Heart right ventricle (tissue), 16 donors: ENCODE data around the gene SLC17A9. TPM values are rescaled to one million over a fixed set of nuclear protein-coding genes. Genes with fewer than 3 reads are reported as not detected.

Experiments used
- ATAC-seq, 8 donors: fragments of 200-7000 bp; cut with Tn5 transposase; one replicate each; pipeline ENCODE4 v1.9.1; 2020; ENCODE audit warnings: mild to moderate bottlenecking in 8 of 8, moderate library complexity in 8 of 8, moderate number of reproducible peaks in 1 of 8
- DNase-seq, 2 donors: peaks; one replicate each; pipeline ENCODE4 v3.0.0-alpha.2; 2020
- H3K27ac ChIP-seq, 10 donors: fragments of 200-600 bp; sonication (generic) in 2 of 10; one replicate each; pipeline versions ENCODE4 v1.5.0 to v1.8.0; 2020 to 2022; ENCODE audit warnings: mild to moderate bottlenecking in 3 of 10
- H3K27me3 ChIP-seq, 7 donors: fragments of 200-600 bp; one replicate each; pipeline ENCODE4 v1.8.0; 2021 to 2022; ENCODE audit warnings: mild to moderate bottlenecking in 2 of 7
- H3K36me3 ChIP-seq, 9 donors: fragments of 200-600 bp; sonication (generic) in 1 of 9; one replicate each; pipeline versions ENCODE4 v1.5.0 to v1.8.0; 2020 to 2022; ENCODE audit warnings: mild to moderate bottlenecking in 2 of 9
- H3K4me1 ChIP-seq, 9 donors: fragments of 200-600 bp; sonication (generic) in 1 of 9; one replicate each; pipeline versions ENCODE4 v1.5.0 to v1.8.0; 2020 to 2022; ENCODE audit warnings: mild to moderate bottlenecking in 4 of 9
- H3K4me3 ChIP-seq, 10 donors: fragments of 200-600 bp; sonication (generic) in 2 of 10; one replicate each; pipeline versions ENCODE4 v1.5.0 to v1.8.0; 2020 to 2022; ENCODE audit warnings: mild to moderate bottlenecking in 7 of 10, moderate library complexity in 2 of 10
- H3K9me3 ChIP-seq, 11 donors: fragments of 200-600 bp in 10 of 11; sonication (generic) in 2 of 11; one replicate each; pipeline versions ENCODE4 v1.5.0 to v1.8.0; 2013 to 2022; ENCODE audit warnings: mild to moderate bottlenecking in 2 of 11, control low read depth in 1 of 11, moderate library complexity in 1 of 11
- WGBS, 2 donors: extraction: QIAGEN DNeasy Blood & Tissue Kit; methylation state at CpG; one replicate each; pipeline ENCODE4 v1.1.7; 2013; ENCODE audit warnings: inconsistent platforms in 1 of 2; 5-methylcytosine and 5-hydroxymethylcytosine counted together
- intact Hi-C, 10 donors: fragments of 100-400 bp; cut with DNase I; formaldehyde crosslinking; loops; one replicate each; pipeline versions ENCODE4 v1.11.1 to v1.14.2; 2022
- polyA plus RNA-seq, 2 donors: library from polyadenylated mRNA; stranded (reverse); fragments of 200-250 nt; gene quantifications; one replicate each; pipeline ENCODE4 v1.2.3, GENCODE V29; 2013
- total RNA-seq, 10 donors: library from RNA; stranded (reverse); fragmentation: NEBNext Ultra II Directional in 3 of 10; extraction: Animal tissue kit (Norgen Biotek cat#: 25700) in 3 of 10; gene quantifications; one replicate each; pipeline versions ENCODE4 v1.2.1 to v1.2.4, GENCODE V29; 2021 to 2023
- TF ChIP-seq, protein P1 (sequence below), 9 donors: fragments of 200-600 bp; sonication (generic) in 2 of 9; IDR thresholded peaks; one replicate each; pipeline versions ENCODE4 v1.5.0 to v1.8.0; 2021 to 2022; ENCODE audit warnings: antibody characterized with exemption in 9 of 9, mild to moderate bottlenecking in 5 of 9, moderate library complexity in 1 of 9
- donor health status: Arrhythmogenic right ventricular cardiomyopathy.
- donor health status: ischemic (EF 13 %, LVEDD 7.1; RV severe dilation, severe dysfunction).
- donor health status: healthy with polysubstance abuse.
- donor health status: DM: no; HTN: yes; CAD: no.
- donor health status: DM: no; HTN: no; CAD: no.
- donor health status: ischemic (EF 25% LVEDD 6.9; RV normal size, moderate dysfunction).
- donor health status: ischemic (EF 25% LVEDD 5.7; RV mildly dilated, moderate dysfunction).
- donor health status: healthy.
- donor health status: DM: yes; HTN: yes; CAD: no.
- donor health status: Ischemic cardiomyopathy.
- donor health status: ischemic (EF 35%, LVEDD 5.7; RV mildly dilated, moderate dysfunction).
- donor health status: nonischemic (EF 11% LVEDD 7.7; RV severe dilation, severe dysfunction).
- donor health status: DM: yes; HTN: yes; CAD: no.
- donor health status: PGD.
- donor health status: ischemic (EF 29% LVEDD 5.4; RV normal size, mild dysfunction).
- donor health status: nonischemic (EF 23%, LVEDD 6.1; RV moderate dilation, normal function).

SLC17A9 gene
- total and polyA plus RNA-seq, 12 donors, result 0.19 to 8.3 (median 1.0) TPM

GRCh38 chr20:62952968-62953838 lies 694 bp downstream of the SLC17A9 start:
- Histone ChIP-seq H3K4me3 (peak overlapping the region in 9 of 10 donors; percentile 0 to 53 (median 32)), H3K36me3 (peaks cover 0 to 30% (median 0%) of the 10 kb centered on the region in 9 donors), H3K9me3 (peaks cover 0 to 4% (median 0%) of the 10 kb centered on the region in 11 donors), H3K27ac (peak overlapping the region; percentile 22 to 86 (median 76)), H3K4me1 (peaks cover 15 to 39% (median 26%) of the 10 kb centered on the region in 9 donors), H3K27me3 (no peaks in the 10 kb centered on the region)
- intact Hi-C loops, result loop anchor here in 1 of 10 donors (10.0 kb wide), 1 partner anchor 52 kb away; the partner anchor contains the start of gene BHLHE23
- TF ChIP-seq, protein P1, sequence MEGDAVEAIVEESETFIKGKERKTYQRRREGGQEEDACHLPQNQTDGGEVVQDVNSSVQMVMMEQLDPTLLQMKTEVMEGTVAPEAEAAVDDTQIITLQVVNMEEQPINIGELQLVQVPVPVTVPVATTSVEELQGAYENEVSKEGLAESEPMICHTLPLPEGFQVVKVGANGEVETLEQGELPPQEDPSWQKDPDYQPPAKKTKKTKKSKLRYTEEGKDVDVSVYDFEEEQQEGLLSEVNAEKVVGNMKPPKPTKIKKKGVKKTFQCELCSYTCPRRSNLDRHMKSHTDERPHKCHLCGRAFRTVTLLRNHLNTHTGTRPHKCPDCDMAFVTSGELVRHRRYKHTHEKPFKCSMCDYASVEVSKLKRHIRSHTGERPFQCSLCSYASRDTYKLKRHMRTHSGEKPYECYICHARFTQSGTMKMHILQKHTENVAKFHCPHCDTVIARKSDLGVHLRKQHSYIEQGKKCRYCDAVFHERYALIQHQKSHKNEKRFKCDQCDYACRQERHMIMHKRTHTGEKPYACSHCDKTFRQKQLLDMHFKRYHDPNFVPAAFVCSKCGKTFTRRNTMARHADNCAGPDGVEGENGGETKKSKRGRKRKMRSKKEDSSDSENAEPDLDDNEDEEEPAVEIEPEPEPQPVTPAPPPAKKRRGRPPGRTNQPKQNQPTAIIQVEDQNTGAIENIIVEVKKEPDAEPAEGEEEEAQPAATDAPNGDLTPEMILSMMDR (IDR thresholded peaks at IDR 0.05), result no peak
- ATAC-seq (peak in 5 of 8 donors; percentile 1 to 7 (median 2)), DNase-seq (no peak)
- WGBS, 2 donors, result 71 to 79% methylated on average over 19 of the region's 19 CpGs

DNA sequence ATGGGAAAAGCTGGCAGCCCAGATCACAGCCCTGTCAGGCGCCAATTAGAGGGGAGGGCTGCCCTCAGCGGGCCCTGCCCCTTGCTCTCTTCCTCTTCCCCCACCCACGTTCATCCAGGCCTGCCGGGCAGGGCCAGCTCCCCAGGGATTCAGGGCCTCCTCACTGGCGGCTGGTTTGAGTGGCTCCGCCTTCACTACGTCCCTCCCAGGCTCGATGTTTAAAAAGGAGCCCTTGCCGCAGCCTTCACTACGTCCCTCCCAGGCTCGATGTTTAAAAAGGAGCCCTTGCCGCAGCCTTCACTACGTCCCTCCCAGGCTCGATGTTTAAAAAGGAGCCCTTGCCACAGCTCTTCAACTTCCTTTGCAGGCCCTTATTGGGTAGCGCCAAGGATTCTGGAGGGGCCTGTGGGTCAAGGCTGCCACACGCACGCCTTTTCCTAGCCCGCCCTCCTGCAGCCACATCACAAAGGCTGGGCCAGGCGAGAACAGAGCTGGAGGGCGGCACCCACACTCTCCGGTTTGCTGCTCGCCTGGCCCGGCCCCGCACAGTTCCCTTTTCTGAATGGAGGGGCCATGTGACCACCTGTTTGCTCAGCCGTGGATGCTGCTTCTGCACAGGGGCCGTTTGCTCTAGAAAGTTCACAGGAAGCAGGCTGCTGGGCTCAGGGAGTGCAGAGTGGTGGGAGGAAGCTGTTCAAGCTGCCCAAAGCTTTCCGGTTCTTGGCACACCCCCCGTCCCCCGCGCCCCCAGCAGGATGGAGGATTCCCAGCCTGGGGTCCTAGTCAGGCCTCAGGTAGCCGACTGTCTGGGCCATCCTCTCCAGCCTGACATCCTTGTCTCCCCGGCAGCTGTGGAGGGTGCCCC lies 1.6 kb downstream of the SLC17A9 start:
- 23 to 33% methylated on average over 32 of the region's 32 CpGs for WGBS, 2 donors
- intact Hi-C loops, result loop anchor here in 1 of 10 donors (10.0 kb wide), 1 partner anchor 51 kb away; the partner anchor contains the start of gene BHLHE23
- DNase-seq (peak; percentile 66 to 76), ATAC-seq (peak; percentile 50 to 88 (median 73))
- Histone ChIP-seq H3K9me3 (peaks cover 0 to 3% (median 0%) of the 10 kb centered on the region in 11 donors), H3K4me1 (peaks cover 15 to 39% (median 26%) of the 10 kb centered on the region in 9 donors), H3K4me3 (peak overlapping the region in 9 of 10 donors; percentile 0 to 53 (median 32)), H3K36me3 (peaks cover 0 to 21% (median 0%) of the 10 kb centered on the region in 9 donors), H3K27ac (peak overlapping the region; percentile 22 to 86 (median 76)), H3K27me3 (no peaks in the 10 kb centered on the region)
- TF ChIP-seq, protein P1 (IDR thresholded peaks at IDR 0.05), result no peak

- TF ChIP-seq, protein P1 (IDR thresholded peaks at IDR 0.05), result no peak
- H3K27ac ChIP-seq, result peak overlapping the region in 6 of 10 donors; percentile 25 to 60 (median 47)
These were observed 3.2 kb downstream of the SLC17A9 start for GRCh38 chr20:62955519-62956386.

More at GRCh38 chr20:62955519-62956386, 3.2 kb downstream of the SLC17A9 start:
- Histone ChIP-seq H3K9me3 (no peaks in the 10 kb centered on the region), H3K36me3 (peaks cover 0 to 4% (median 0%) of the 10 kb centered on the region in 9 donors), H3K4me3 (no peak overlapping the region), H3K4me1 (peaks cover 15 to 39% (median 26%) of the 10 kb centered on the region in 9 donors), H3K27me3 (no peaks in the 10 kb centered on the region)
- intact Hi-C loops, result loop anchor here in 1 of 10 donors (10.0 kb wide), 1 partner anchor 49 kb away; the partner anchor contains the start of gene BHLHE23
- peak in 1 of 2 donors; percentile 29 for DNase-seq
- ATAC-seq, result peak in 6 of 8 donors; percentile 10 to 68 (median 58)
- WGBS, 2 donors, result 65 to 74% methylated on average over 23 of the region's 23 CpGs
